ENCODE measurements around the gene F12. TPM values are rescaled to one million over a fixed set of nuclear protein-coding genes. Genes with fewer than 3 reads are reported as not detected.

Gene F12
- polyA plus RNA-seq, 1 experiment: 0.35 TPM

- ChIA-PET CTCF (interaction anchor here (5.6 kb wide), 1 partner anchor 15 kb away, joined by 61 read pairs; no protein-coding TSS in a partner anchor), POLR2A (no interaction called here)
- no peak overlapping the region for H3K4me3 ChIP-seq (ENCODE audit: low read depth, low read length)
- H3K27me3 ChIP-seq (ENCODE audit: control insufficient read depth, insufficient read depth, low read length): no peaks in the 10 kb centered on the region
- no peaks in the 10 kb centered on the region for H3K9me3 ChIP-seq (ENCODE audit: control insufficient read depth, insufficient read depth, low read length)
- H3K27ac ChIP-seq (ENCODE audit: low read depth, low read length): no peak overlapping the region
- DNase-seq (ENCODE audit: low read depth, low spot score): no peak
- TF ChIP-seq CTCF (IDR thresholded peaks at IDR 0.05; ENCODE audit: low read depth, low read length): no peak
Measured at GRCh38 chr5:177373806-177374205, 35.6 kb downstream of the F12 start.

GRCh38 chr5:177372910-177373309 lies 36.5 kb downstream of the F12 start:
- no peaks in the 10 kb centered on the region for H3K27me3 ChIP-seq (ENCODE audit: control insufficient read depth, insufficient read depth, low read length)
- DNase-seq (ENCODE audit: low read depth, low spot score): no peak
- ChIA-PET POLR2A (interaction anchor here (0.8 kb wide), 1 partner anchor 53 kb away, joined by 5 read pairs; no protein-coding TSS in a partner anchor), CTCF (interaction anchor here (1.1 to 5.6 kb wide), 4 partner anchors 16 to 259 kb away, joined by 3 to 61 read pairs (median 4); no protein-coding TSS in a partner anchor)
- no peak for TF ChIP-seq CTCF (IDR thresholded peaks at IDR 0.05; ENCODE audit: low read depth, low read length)
- H3K9me3 ChIP-seq (ENCODE audit: control insufficient read depth, insufficient read depth, low read length): no peaks in the 10 kb centered on the region
- no peak overlapping the region for H3K27ac ChIP-seq (ENCODE audit: low read depth, low read length)
- no peak overlapping the region for H3K4me3 ChIP-seq (ENCODE audit: low read depth, low read length)

- ChIA-PET CTCF (interaction anchor here (1.1 to 5.6 kb wide), 6 partner anchors 11 to 258 kb away, joined by 3 to 61 read pairs (median 6); no protein-coding TSS in a partner anchor), POLR2A (interaction anchor here (0.8 kb wide), 1 partner anchor 54 kb away, joined by 5 read pairs; no protein-coding TSS in a partner anchor)
- DNase-seq (ENCODE audit: low read depth, low spot score): no peak
Measured at GRCh38 chr5:177372034-177372896, 37.1 kb downstream of the F12 start.

GRCh38 chr5:177371120-177372033 lies 38.0 kb downstream of the F12 start:
- no peak overlapping the region for H3K27ac ChIP-seq (ENCODE audit: low read depth, low read length)
- no peaks in the 10 kb centered on the region for H3K27me3 ChIP-seq (ENCODE audit: control insufficient read depth, insufficient read depth, low read length)
- CTCF ChIA-PET: interaction anchor here (0.7 to 5.6 kb wide), 25 partner anchors 8 to 301 kb away, joined by 3 to 61 read pairs (median 6); partner anchors contain the start of gene LMAN2

More at GRCh38 chr5:177372034-177372896, 37.1 kb downstream of the F12 start:
- H3K9me3 ChIP-seq (ENCODE audit: control insufficient read depth, insufficient read depth, low read length): peaks cover 4% of the 10 kb centered on the region; the same call in 1 of the 2 replicates
- no peaks in the 10 kb centered on the region for H3K27me3 ChIP-seq (ENCODE audit: control insufficient read depth, insufficient read depth, low read length)
- no peak overlapping the region for H3K4me3 ChIP-seq (ENCODE audit: low read depth, low read length)
- TF ChIP-seq CTCF (IDR thresholded peaks at IDR 0.05; ENCODE audit: low read depth, low read length): no peak
- no peak overlapping the region for H3K27ac ChIP-seq (ENCODE audit: low read depth, low read length)

More at GRCh38 chr5:177371120-177372033, 38.0 kb downstream of the F12 start:
- POLR2A ChIA-PET: interaction anchor here (0.7 to 1.4 kb wide), 6 partner anchors 8 to 724 kb away, joined by 3 to 12 read pairs (median 4); partner anchors contain the start of genes GRK6, PDLIM7 and TSPAN17
- peaks cover 4% of the 10 kb centered on the region; the same call in 1 of the 2 replicates for H3K9me3 ChIP-seq (ENCODE audit: control insufficient read depth, insufficient read depth, low read length)
- H3K4me3 ChIP-seq (ENCODE audit: low read depth, low read length): peak overlapping the region; percentile 65
- TF ChIP-seq CTCF (IDR thresholded peaks at IDR 0.05; ENCODE audit: low read depth, low read length): no peak
- no peak for DNase-seq (ENCODE audit: low read depth, low spot score)

All from AG04450 (cell line).